HUES48 (cell line): Measurements from ENCODE around the gene HMG20B.

Source experiments
- H3K27ac ChIP-seq: one replicate; pipeline ENCODE4 v1.7.0; 2013; ENCODE audit warnings: low read depth, low read length, inconsistent platforms
- H3K27me3 ChIP-seq: 2 replicates; pipeline ENCODE4 v1.6.1; 2013; ENCODE audit warnings: mild to moderate bottlenecking, low read length; ENCODE audit not compliant: control insufficient read depth, insufficient read depth
- H3K36me3 ChIP-seq: 2 replicates; pipeline ENCODE4 v1.6.1; 2013; ENCODE audit warnings: low read length; ENCODE audit not compliant: control insufficient read depth, insufficient read depth
- H3K4me1 ChIP-seq: 2 replicates; pipeline ENCODE4 v1.6.1; 2013; ENCODE audit warnings: mild to moderate bottlenecking, low read length; ENCODE audit not compliant: control insufficient read depth, insufficient read depth
- H3K4me3 ChIP-seq: 2 replicates; pipeline ENCODE4 v1.5.1; 2013; ENCODE audit warnings: mild to moderate bottlenecking, low read depth, low read length
- H3K9ac ChIP-seq: 2 replicates; pipeline ENCODE4 v1.6.1; 2013; ENCODE audit warnings: mild to moderate bottlenecking, low read depth, low read length, moderate library complexity
- H3K9me3 ChIP-seq: 2 replicates; pipeline ENCODE4 v1.6.1; 2013; ENCODE audit warnings: low read length; ENCODE audit not compliant: control insufficient read depth, insufficient read depth

HMG20B gene

DNA sequence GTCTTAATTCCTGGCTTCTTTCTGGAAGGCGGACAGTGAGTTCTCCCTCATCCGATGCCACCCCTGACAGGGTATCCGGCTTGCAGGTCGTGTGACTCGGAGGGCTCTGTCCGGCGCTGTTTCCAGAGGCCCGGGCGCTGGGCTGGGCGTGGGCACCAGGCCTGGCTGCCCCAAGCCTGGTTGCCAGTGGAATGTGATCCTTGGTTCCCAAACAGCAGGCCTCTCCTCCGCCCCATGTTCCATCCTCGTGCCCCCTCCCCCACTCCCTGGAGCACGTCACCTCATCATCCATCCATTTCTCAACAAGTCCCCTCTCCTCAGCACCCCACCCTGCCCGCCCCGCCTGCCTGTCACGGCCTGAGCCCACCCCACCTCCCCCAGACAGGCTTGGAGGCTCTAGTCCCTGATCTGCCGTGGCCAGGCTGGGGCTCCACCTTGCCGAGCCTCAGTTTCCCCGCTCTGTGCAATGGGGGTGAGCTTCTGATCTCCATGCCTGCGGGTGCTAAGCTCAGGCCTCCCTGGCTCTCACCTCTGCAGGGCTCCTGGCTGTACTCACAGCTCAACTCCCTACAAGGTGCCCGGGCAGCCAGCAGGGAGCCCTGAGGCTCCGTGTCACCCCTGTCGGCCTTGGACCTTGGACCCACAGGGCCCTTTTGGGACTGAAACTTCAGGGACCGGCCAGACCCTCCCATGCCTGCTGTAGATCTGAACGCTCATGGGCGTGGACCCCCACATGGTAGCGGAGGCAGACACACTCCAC lies 31.7 kb downstream of the HMG20B start:
- no peak overlapping the region for H3K27ac ChIP-seq
- H3K36me3 ChIP-seq: no peaks in the 10 kb centered on the region
- H3K9ac ChIP-seq: no peak overlapping the region
- peaks cover 16% of the 10 kb centered on the region for H3K27me3 ChIP-seq
- no peak overlapping the region for H3K4me3 ChIP-seq
- H3K4me1 ChIP-seq: peaks cover 6% of the 10 kb centered on the region; the same call in 1 of the 2 replicates
- no peaks in the 10 kb centered on the region for H3K9me3 ChIP-seq

DNA sequence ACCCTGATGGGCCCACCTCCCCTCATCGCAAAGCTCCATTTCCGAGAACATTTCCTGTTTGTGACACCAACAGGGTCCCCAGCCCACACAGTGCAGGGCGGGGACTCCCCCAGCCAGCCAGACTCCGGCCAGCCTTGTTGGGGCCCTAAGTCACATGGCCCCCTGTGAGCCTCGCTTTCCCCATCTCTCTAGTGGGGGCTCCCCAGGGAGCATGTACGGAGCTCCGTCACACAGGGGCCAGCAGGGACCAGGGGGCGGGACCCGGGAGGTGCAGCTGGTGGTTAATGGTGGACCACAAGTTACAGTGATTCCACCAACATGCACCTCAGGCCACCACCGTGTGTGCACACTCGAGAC lies 32.2 kb downstream of the HMG20B start:
- Histone ChIP-seq H3K27ac (no peak overlapping the region), H3K4me1 (peaks cover 6% of the 10 kb centered on the region; the same call in 1 of the 2 replicates), H3K9me3 (no peaks in the 10 kb centered on the region), H3K9ac (no peak overlapping the region), H3K36me3 (no peaks in the 10 kb centered on the region), H3K4me3 (no peak overlapping the region), H3K27me3 (peaks cover 16% of the 10 kb centered on the region)

GRCh38 chr19:3605361-3605760 lies 32.6 kb downstream of the HMG20B start:
- Histone ChIP-seq H3K4me1 (peaks cover 6% of the 10 kb centered on the region; the same call in 1 of the 2 replicates), H3K4me3 (no peak overlapping the region), H3K27me3 (peaks cover 16% of the 10 kb centered on the region), H3K36me3 (no peaks in the 10 kb centered on the region), H3K27ac (no peak overlapping the region), H3K9me3 (no peaks in the 10 kb centered on the region), H3K9ac (no peak overlapping the region)

DNA sequence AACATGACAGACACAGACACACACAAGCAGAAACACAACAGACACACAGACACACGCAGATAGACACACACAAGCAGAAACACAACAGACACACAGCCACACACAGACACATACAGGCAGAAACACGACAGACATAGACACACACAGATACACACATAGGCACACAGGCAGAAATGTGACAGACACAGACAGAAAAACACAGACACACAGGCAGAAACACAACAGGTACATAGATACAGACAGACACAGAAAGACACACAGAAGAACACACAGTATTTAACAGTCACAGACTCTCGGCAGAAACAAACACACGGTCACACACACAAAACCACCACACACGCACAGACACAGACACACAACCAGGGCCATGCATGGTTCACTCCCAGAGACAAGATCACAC lies 33.0 kb downstream of the HMG20B start:
- Histone ChIP-seq H3K9ac (no peak overlapping the region), H3K27ac (no peak overlapping the region), H3K36me3 (peaks cover 3% of the 10 kb centered on the region), H3K9me3 (no peaks in the 10 kb centered on the region), H3K4me1 (peaks cover 6% of the 10 kb centered on the region; the same call in 1 of the 2 replicates), H3K27me3 (peaks cover 16% of the 10 kb centered on the region), H3K4me3 (peak overlapping the region; percentile 58; the same call in 1 of the 2 replicates)

- Histone ChIP-seq H3K4me3 (peak overlapping the region; percentile 58), H3K27me3 (peaks cover 16% of the 10 kb centered on the region), H3K27ac (no peak overlapping the region), H3K4me1 (peaks cover 6% of the 10 kb centered on the region; the same call in 1 of the 2 replicates), H3K36me3 (peaks cover 7% of the 10 kb centered on the region), H3K9ac (no peak overlapping the region), H3K9me3 (no peaks in the 10 kb centered on the region)
Measured at GRCh38 chr19:3606174-3606689, 33.5 kb downstream of the HMG20B start.

GRCh38 chr19:3606690-3607289 lies 34.0 kb downstream of the HMG20B start, which contains the start of gene TBXA2R:
TBXA2R (minus strand) TSS chr19:3606875; CDS start chr19:3600634, 6,241 bp downstream.
- Histone ChIP-seq H3K27ac (no peak within 1 kb of the TSS), H3K9ac (no peak within 1 kb of the TSS)

GRCh38 chr19:3607303-3608078 lies 34.7 kb downstream of the HMG20B start:
- Histone ChIP-seq H3K4me1 (peaks cover 6% of the 10 kb centered on the region; the same call in 1 of the 2 replicates), H3K36me3 (peaks cover 20% of the 10 kb centered on the region), H3K27me3 (peaks cover 16% of the 10 kb centered on the region), H3K27ac (peak overlapping the region; percentile 26), H3K4me3 (peak overlapping the region; percentile 58), H3K9ac (no peak overlapping the region), H3K9me3 (no peaks in the 10 kb centered on the region)

More at GRCh38 chr19:3606690-3607289, 34.0 kb downstream of the HMG20B start, which contains the start of gene TBXA2R:
- H3K36me3 ChIP-seq: peaks cover 13% of the 10 kb centered on the region
- H3K4me3 ChIP-seq: peak within 1 kb of the TSS; percentile 58
- H3K27me3 ChIP-seq: peaks cover 16% of the 10 kb centered on the region
- peaks cover 6% of the 10 kb centered on the region; the same call in 1 of the 2 replicates for H3K4me1 ChIP-seq
- no peaks in the 10 kb centered on the region for H3K9me3 ChIP-seq

GRCh38 chr19:3608079-3608641 lies 35.4 kb downstream of the HMG20B start:
- Histone ChIP-seq H3K4me3 (no peak overlapping the region), H3K4me1 (peaks cover 6% of the 10 kb centered on the region; the same call in 1 of the 2 replicates), H3K27ac (peak overlapping the region; percentile 26), H3K36me3 (peaks cover 22% of the 10 kb centered on the region), H3K9me3 (no peaks in the 10 kb centered on the region), H3K9ac (no peak overlapping the region), H3K27me3 (peaks cover 16% of the 10 kb centered on the region)

DNA sequence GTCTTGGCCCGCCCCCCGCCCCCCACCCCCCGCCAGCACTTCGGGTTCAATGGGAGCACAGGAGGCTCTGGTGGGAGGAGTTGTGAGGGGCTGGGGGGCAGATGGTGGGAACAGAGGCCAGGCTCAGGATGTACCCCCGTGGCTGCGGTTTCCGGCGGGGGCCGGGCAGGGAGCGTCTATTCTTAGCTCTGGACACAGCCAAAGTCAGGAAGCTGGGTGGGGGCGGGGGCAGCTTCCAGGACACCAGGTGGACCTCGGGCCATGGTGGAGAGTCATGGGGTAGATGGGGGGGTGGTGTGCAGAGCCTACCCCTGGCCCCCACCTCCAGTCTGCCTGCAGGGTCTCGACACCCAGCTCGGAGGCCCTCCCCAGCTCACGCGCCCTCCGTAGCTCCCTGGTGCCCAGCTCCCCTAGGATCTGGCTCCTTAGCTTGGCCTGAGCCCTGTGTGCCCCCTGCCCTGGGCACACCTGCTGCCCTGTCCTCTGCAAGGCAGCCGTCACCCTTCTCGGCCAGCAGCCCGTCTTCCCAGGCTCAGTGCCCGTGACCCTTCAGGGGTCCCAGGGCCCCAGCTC lies 36.1 kb downstream of the HMG20B start:
- Histone ChIP-seq H3K27me3 (peaks cover 16% of the 10 kb centered on the region), H3K4me1 (peaks cover 6% of the 10 kb centered on the region; the same call in 1 of the 2 replicates), H3K4me3 (no peak overlapping the region), H3K9ac (no peak overlapping the region), H3K9me3 (no peaks in the 10 kb centered on the region), H3K36me3 (peaks cover 22% of the 10 kb centered on the region), H3K27ac (no peak overlapping the region)
